Stimulated activated naive CD8-positive, alpha-beta T cell treated with anti-CD3 and anti-CD28 coated beads, Interleukin-15, amount 100 ng/mL, for 72 hours (primary cell): ENCODE data around the gene SH3TC2.
A peak's percentile ranks its signal among the peaks of the same experiment; 100 is the strongest.

ENCODE experiments used
- ATAC-seq: fragments of 150-1000 bp; cut with Tn5 transposase; 2 replicates; pipeline ENCODE4 v1.10.0; 2021; ENCODE audit warnings: mild to moderate bottlenecking, moderate library complexity
- DNase-seq, 2 donors: peaks; one replicate each; pipeline ENCODE4 v3.0.0; 2021 to 2022
- H3K27ac Mint-ChIP-seq, 2 donors: one replicate each; pipeline ENCODE4 v1.8.0; 2022; ENCODE audit warnings: mild to moderate bottlenecking in 2 of 2, mixed read lengths in 2 of 2, moderate library complexity in 2 of 2
- H3K27me3 Mint-ChIP-seq: one replicate; pipeline ENCODE4 v1.8.0; 2022; ENCODE audit warnings: mixed read lengths
- H3K4me1 Mint-ChIP-seq: one replicate; pipeline ENCODE4 v1.8.0; 2022; ENCODE audit warnings: mild to moderate bottlenecking, mixed read lengths
- H3K4me3 Mint-ChIP-seq, 2 donors: one replicate each; pipeline ENCODE4 v1.8.0; 2022; ENCODE audit warnings: mild to moderate bottlenecking in 2 of 2, mixed read lengths in 2 of 2, moderate library complexity in 1 of 2
- H3K9me3 Mint-ChIP-seq, 2 donors: one replicate each; pipeline ENCODE4 v1.8.0; 2022; ENCODE audit warnings: mixed read lengths in 2 of 2

The SH3TC2 gene

GRCh38 chr5:149002761-149003689 is 59.8 kb downstream of the SH3TC2 start:
- ATAC-seq (no peak), DNase-seq (no peak)
- Mint-ChIP-seq H3K27me3 (peaks cover 37% of the 10 kb centered on the region), H3K4me1 (no peaks in the 10 kb centered on the region), H3K27ac (no peak overlapping the region), H3K9me3 (no peaks in the 10 kb centered on the region), H3K4me3 (no peak overlapping the region)

GRCh38 chr5:149002053-149002452 is 60.8 kb downstream of the SH3TC2 start:
- Mint-ChIP-seq H3K9me3 (no peaks in the 10 kb centered on the region), H3K27ac (no peak overlapping the region), H3K27me3 (peaks cover 44% of the 10 kb centered on the region), H3K4me3 (no peak overlapping the region), H3K4me1 (no peaks in the 10 kb centered on the region)
- DNase-seq (no peak), ATAC-seq (no peak)

GRCh38 chr5:149001162-149001561 is 61.7 kb downstream of the SH3TC2 start:
- Mint-ChIP-seq H3K27ac (no peak overlapping the region), H3K4me1 (no peaks in the 10 kb centered on the region), H3K4me3 (no peak overlapping the region), H3K27me3 (peaks cover 53% of the 10 kb centered on the region), H3K9me3 (no peaks in the 10 kb centered on the region)
- no peak for DNase-seq
- no peak for ATAC-seq

- no peak for DNase-seq
- H3K27me3 Mint-ChIP-seq: peaks cover 53% of the 10 kb centered on the region
- H3K4me3 Mint-ChIP-seq: no peak overlapping the region
- H3K9me3 Mint-ChIP-seq: no peaks in the 10 kb centered on the region
- H3K4me1 Mint-ChIP-seq: no peaks in the 10 kb centered on the region
- ATAC-seq: no peak
- H3K27ac Mint-ChIP-seq: no peak overlapping the region
Observed at GRCh38 chr5:148999741-149000140, 63.1 kb downstream of the SH3TC2 start.

- peak; percentile 54 for ATAC-seq
- DNase-seq: peak; percentile 11 to 20
- no peak overlapping the region for H3K27ac Mint-ChIP-seq
- H3K27me3 Mint-ChIP-seq: peaks cover 53% of the 10 kb centered on the region
- no peaks in the 10 kb centered on the region for H3K9me3 Mint-ChIP-seq
- no peaks in the 10 kb centered on the region for H3K4me1 Mint-ChIP-seq
- H3K4me3 Mint-ChIP-seq: no peak overlapping the region
Observed at GRCh38 chr5:148998174-148998797, 64.6 kb downstream of the SH3TC2 start.

GRCh38 chr5:148996270-148996669 is 66.6 kb downstream of the SH3TC2 start:
- no peak overlapping the region for H3K27ac Mint-ChIP-seq
- H3K4me3 Mint-ChIP-seq: no peak overlapping the region
- no peaks in the 10 kb centered on the region for H3K4me1 Mint-ChIP-seq
- no peaks in the 10 kb centered on the region for H3K9me3 Mint-ChIP-seq
- DNase-seq (no peak), ATAC-seq (no peak)
- peaks cover 50% of the 10 kb centered on the region for H3K27me3 Mint-ChIP-seq

GRCh38 chr5:148995791-148996190 is 67.1 kb downstream of the SH3TC2 start:
- DNase-seq: no peak
- no peak for ATAC-seq
- Mint-ChIP-seq H3K9me3 (no peaks in the 10 kb centered on the region), H3K4me3 (no peak overlapping the region), H3K4me1 (no peaks in the 10 kb centered on the region), H3K27me3 (peaks cover 45% of the 10 kb centered on the region), H3K27ac (peak overlapping the region in 1 of 2 donors; percentile 4)

GRCh38 chr5:148993283-148993936 is 69.5 kb downstream of the SH3TC2 start:
- Mint-ChIP-seq H3K4me1 (no peaks in the 10 kb centered on the region), H3K27me3 (peaks cover 37% of the 10 kb centered on the region), H3K9me3 (no peaks in the 10 kb centered on the region), H3K27ac (no peak overlapping the region), H3K4me3 (no peak overlapping the region)
- ATAC-seq (no peak), DNase-seq (no peak)

- DNase-seq (no peak), ATAC-seq (no peak)
- no peaks in the 10 kb centered on the region for H3K9me3 Mint-ChIP-seq
- H3K27ac Mint-ChIP-seq: no peak overlapping the region
- H3K4me1 Mint-ChIP-seq: no peaks in the 10 kb centered on the region
- H3K27me3 Mint-ChIP-seq: peaks cover 30% of the 10 kb centered on the region
- H3K4me3 Mint-ChIP-seq: no peak overlapping the region
Observed at GRCh38 chr5:148992265-148992664, 70.6 kb downstream of the SH3TC2 start.

- Mint-ChIP-seq H3K9me3 (no peaks in the 10 kb centered on the region), H3K27ac (no peak overlapping the region), H3K4me3 (no peak overlapping the region), H3K4me1 (no peaks in the 10 kb centered on the region), H3K27me3 (peaks cover 23% of the 10 kb centered on the region)
- ATAC-seq: no peak
- DNase-seq: no peak
Observed at GRCh38 chr5:148991566-148991965, 71.3 kb downstream of the SH3TC2 start.

GRCh38 chr5:148990817-148991216 is 72.0 kb downstream of the SH3TC2 start:
- no peak for DNase-seq
- no peaks in the 10 kb centered on the region for H3K9me3 Mint-ChIP-seq
- no peak overlapping the region for H3K4me3 Mint-ChIP-seq
- H3K27me3 Mint-ChIP-seq: peaks cover 19% of the 10 kb centered on the region
- H3K27ac Mint-ChIP-seq: no peak overlapping the region
- H3K4me1 Mint-ChIP-seq: no peaks in the 10 kb centered on the region
- no peak for ATAC-seq

- peaks cover 19% of the 10 kb centered on the region for H3K27me3 Mint-ChIP-seq
- ATAC-seq: no peak
- no peaks in the 10 kb centered on the region for H3K9me3 Mint-ChIP-seq
- no peaks in the 10 kb centered on the region for H3K4me1 Mint-ChIP-seq
- no peak for DNase-seq
- no peak overlapping the region for H3K4me3 Mint-ChIP-seq
- no peak overlapping the region for H3K27ac Mint-ChIP-seq
Observed at GRCh38 chr5:148989567-148989966, 73.3 kb downstream of the SH3TC2 start.

GRCh38 chr5:148988328-148988727 is 74.5 kb downstream of the SH3TC2 start:
- Mint-ChIP-seq H3K27ac (peak overlapping the region in 1 of 2 donors; percentile 59), H3K4me1 (no peaks in the 10 kb centered on the region), H3K9me3 (no peaks in the 10 kb centered on the region), H3K27me3 (peaks cover 19% of the 10 kb centered on the region), H3K4me3 (no peak overlapping the region)
- DNase-seq (no peak), ATAC-seq (no peak)

- Mint-ChIP-seq H3K4me3 (no peak overlapping the region), H3K4me1 (no peaks in the 10 kb centered on the region), H3K27me3 (peaks cover 11% of the 10 kb centered on the region), H3K9me3 (no peaks in the 10 kb centered on the region), H3K27ac (no peak overlapping the region)
- ATAC-seq (no peak), DNase-seq (no peak)
Observed at GRCh38 chr5:148986636-148987035, 76.2 kb downstream of the SH3TC2 start.

GRCh38 chr5:148984345-148984744 is 78.5 kb downstream of the SH3TC2 start:
- Mint-ChIP-seq H3K9me3 (no peaks in the 10 kb centered on the region), H3K27ac (no peak overlapping the region), H3K27me3 (no peaks in the 10 kb centered on the region), H3K4me1 (no peaks in the 10 kb centered on the region), H3K4me3 (no peak overlapping the region)
- no peak for DNase-seq
- ATAC-seq: no peak

GRCh38 chr5:148981353-148981752 is 81.5 kb downstream of the SH3TC2 start:
- ATAC-seq: no peak
- H3K27ac Mint-ChIP-seq: no peak overlapping the region
- DNase-seq: no peak
- peaks cover 11% of the 10 kb centered on the region for H3K27me3 Mint-ChIP-seq
- no peak overlapping the region for H3K4me3 Mint-ChIP-seq
- no peaks in the 10 kb centered on the region for H3K4me1 Mint-ChIP-seq
- H3K9me3 Mint-ChIP-seq: no peaks in the 10 kb centered on the region
